Measurements from ENCODE around the gene SWAP70.
"Not testable (repeated sequence)": the region's sequence is repeated elsewhere in the genome, so short reads cannot be mapped to it uniquely, and the experiment has no call there.

The SWAP70 gene

GRCh38 chr11:9738707-9739106, 74.8 kb downstream of the SWAP70 start:
- no peak overlapping the region for H3K4me3 Mint-ChIP-seq
- peaks cover 70% of the 10 kb centered on the region for H3K36me3 Mint-ChIP-seq (ENCODE audit: low read depth)
- TF ChIP-seq, protein P1, sequence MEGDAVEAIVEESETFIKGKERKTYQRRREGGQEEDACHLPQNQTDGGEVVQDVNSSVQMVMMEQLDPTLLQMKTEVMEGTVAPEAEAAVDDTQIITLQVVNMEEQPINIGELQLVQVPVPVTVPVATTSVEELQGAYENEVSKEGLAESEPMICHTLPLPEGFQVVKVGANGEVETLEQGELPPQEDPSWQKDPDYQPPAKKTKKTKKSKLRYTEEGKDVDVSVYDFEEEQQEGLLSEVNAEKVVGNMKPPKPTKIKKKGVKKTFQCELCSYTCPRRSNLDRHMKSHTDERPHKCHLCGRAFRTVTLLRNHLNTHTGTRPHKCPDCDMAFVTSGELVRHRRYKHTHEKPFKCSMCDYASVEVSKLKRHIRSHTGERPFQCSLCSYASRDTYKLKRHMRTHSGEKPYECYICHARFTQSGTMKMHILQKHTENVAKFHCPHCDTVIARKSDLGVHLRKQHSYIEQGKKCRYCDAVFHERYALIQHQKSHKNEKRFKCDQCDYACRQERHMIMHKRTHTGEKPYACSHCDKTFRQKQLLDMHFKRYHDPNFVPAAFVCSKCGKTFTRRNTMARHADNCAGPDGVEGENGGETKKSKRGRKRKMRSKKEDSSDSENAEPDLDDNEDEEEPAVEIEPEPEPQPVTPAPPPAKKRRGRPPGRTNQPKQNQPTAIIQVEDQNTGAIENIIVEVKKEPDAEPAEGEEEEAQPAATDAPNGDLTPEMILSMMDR (IDR thresholded peaks at IDR 0.05; ENCODE audit: unreplicated experiment in 3 of 3), result no peak
- no peak overlapping the region for H3K27ac Mint-ChIP-seq
- no peaks in the 10 kb centered on the region for H3K27me3 Mint-ChIP-seq (ENCODE audit: low read depth)
- H3K9me3 Mint-ChIP-seq, result peaks cover 18% of the 10 kb centered on the region
- H3K4me1 Mint-ChIP-seq, result peaks cover 12% of the 10 kb centered on the region

- Mint-ChIP-seq H3K27me3 (ENCODE audit: low read depth) (no peaks in the 10 kb centered on the region), H3K27ac (peak overlapping the region in 1 of 3 experiments; percentile 28), H3K4me1 (peaks cover 12% of the 10 kb centered on the region), H3K9me3 (peaks cover 18% of the 10 kb centered on the region), H3K36me3 (ENCODE audit: low read depth) (peaks cover 64% of the 10 kb centered on the region), H3K4me3 (no peak overlapping the region)
- TF ChIP-seq, protein P1 (IDR thresholded peaks at IDR 0.05; ENCODE audit: unreplicated experiment in 3 of 3), result no peak
Measured at GRCh38 chr11:9739123-9739900, 75.4 kb downstream of the SWAP70 start.

DNA sequence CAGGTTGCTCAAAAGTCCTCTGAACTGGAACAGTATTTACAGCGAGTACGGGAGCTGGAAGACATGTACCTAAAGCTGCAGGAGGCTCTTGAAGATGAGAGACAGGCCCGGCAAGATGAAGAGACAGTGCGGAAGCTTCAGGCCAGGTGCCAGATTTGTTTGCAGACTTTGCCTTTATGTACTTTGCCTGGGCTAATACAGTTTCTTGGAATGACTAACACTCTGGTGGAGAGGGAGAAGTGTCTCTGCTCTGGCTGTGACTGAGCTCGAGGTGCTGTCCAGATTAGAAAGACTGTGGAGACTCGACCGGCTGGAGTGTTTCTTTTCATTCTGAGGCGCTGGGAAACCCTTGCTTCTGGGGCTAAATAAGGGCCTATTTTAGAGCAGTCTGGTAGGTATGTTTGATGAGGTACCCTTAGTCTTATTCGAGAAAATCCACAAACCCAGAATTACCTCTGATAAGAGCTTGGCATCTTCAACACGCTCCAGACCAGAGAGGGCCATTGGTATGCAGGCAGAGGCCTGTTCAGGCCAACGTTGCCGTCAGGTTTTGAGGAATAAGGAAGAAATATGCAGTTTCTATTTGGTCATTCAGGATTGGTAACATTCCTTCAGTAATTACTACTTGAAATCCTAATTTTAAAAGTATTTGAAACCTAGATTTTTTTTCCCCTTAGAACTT, 76.5 kb downstream of the SWAP70 start:
- Mint-ChIP-seq H3K9me3 (peaks cover 15% of the 10 kb centered on the region), H3K27ac (no peak overlapping the region), H3K4me1 (peaks cover 16% of the 10 kb centered on the region), H3K36me3 (ENCODE audit: low read depth) (peaks cover 59% of the 10 kb centered on the region), H3K4me3 (no peak overlapping the region), H3K27me3 (ENCODE audit: low read depth) (no peaks in the 10 kb centered on the region)
- TF ChIP-seq, protein P1 (IDR thresholded peaks at IDR 0.05; ENCODE audit: unreplicated experiment in 3 of 3), result no peak

- TF ChIP-seq, protein P1 (IDR thresholded peaks at IDR 0.05; ENCODE audit: unreplicated experiment in 3 of 3), result no peak
- Mint-ChIP-seq H3K9me3 (peaks cover 6% of the 10 kb centered on the region), H3K4me1 (peaks cover 17% of the 10 kb centered on the region), H3K27me3 (ENCODE audit: low read depth) (no peaks in the 10 kb centered on the region), H3K36me3 (ENCODE audit: low read depth) (peaks cover 50% of the 10 kb centered on the region), H3K27ac (no peak overlapping the region), H3K4me3 (no peak overlapping the region)
Measured at GRCh38 chr11:9741260-9741659, 77.4 kb downstream of the SWAP70 start.

- not testable (repeated sequence) for H3K27me3 Mint-ChIP-seq (ENCODE audit: low read depth); H3K9me3 Mint-ChIP-seq; H3K27ac Mint-ChIP-seq; H3K4me3 Mint-ChIP-seq
- peaks cover 37% of the 10 kb centered on the region for H3K36me3 Mint-ChIP-seq (ENCODE audit: low read depth)
- peaks cover 17% of the 10 kb centered on the region for H3K4me1 Mint-ChIP-seq
Measured at GRCh38 chr11:9743512-9743911, 79.6 kb downstream of the SWAP70 start.

DNA sequence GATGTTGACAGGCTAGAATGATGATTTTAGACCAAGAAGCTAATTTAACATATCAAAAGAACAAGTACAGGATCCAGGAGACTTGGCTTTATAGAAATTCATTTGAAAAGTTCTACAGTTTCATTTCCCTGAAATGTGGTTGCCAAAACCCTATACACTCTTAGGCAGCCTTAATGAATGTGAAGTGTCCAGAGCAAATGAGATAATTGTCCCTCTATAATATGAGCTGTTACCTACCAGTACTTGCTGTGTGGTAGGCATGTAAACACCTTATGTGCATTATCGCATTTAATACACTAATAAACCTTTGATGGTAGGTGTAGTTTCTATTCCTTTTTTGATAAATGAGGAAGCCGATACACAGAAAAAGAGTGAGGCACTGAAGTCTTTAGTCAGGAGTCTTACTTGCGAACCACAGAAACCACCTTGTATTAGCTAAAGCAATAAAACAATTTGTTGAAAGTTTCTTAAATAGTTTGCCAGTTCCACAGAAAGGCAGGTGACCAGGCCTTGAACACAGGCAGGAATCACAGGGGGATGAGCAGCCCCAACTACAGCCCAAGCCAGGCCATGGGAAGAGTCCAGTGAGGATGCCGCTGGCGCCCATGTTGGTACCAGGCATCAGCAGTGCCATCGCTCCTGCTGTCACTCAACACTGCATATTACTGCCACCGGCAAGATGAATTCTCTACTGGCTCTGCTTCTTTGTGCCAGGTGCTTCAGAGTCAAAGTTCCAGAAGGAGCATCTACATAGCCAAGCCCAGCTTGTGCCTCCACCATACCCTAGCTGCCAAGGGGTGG, 81.7 kb downstream of the SWAP70 start:
- peaks cover 5% of the 10 kb centered on the region for H3K4me1 Mint-ChIP-seq
- no peak overlapping the region for H3K4me3 Mint-ChIP-seq
- TF ChIP-seq, protein P1 (IDR thresholded peaks at IDR 0.05; ENCODE audit: unreplicated experiment in 3 of 3), result no peak
- no peaks in the 10 kb centered on the region for H3K27me3 Mint-ChIP-seq (ENCODE audit: low read depth)
- peak overlapping the region in 2 of 3 experiments; percentile 6 to 9 for H3K27ac Mint-ChIP-seq
- no peaks in the 10 kb centered on the region for H3K9me3 Mint-ChIP-seq
- H3K36me3 Mint-ChIP-seq (ENCODE audit: low read depth), result peaks cover 31% of the 10 kb centered on the region

Data from nephron (organoid).